HEK293 (cell line): Measurements from ENCODE around the gene CRY2.

Experiments used
- CTCF ChIA-PET: fragments of 350-600 bp; formaldehyde crosslinking; extraction: SDS; loops from one replicate; lab custom pipeline; 2021; ENCODE audit warnings: antibody characterized with exemption; lab: Yijun Ruan, JAX
- POLR2A ChIA-PET: fragments of 300-600 bp; formaldehyde crosslinking; extraction: SDS; loops from one replicate; lab custom pipeline; 2020; ENCODE audit warnings: antibody characterized with exemption, inconsistent platforms; lab: Yijun Ruan, JAX
- H3K27ac ChIP-seq: fragments of 200-500 bp; sonication (Bioruptor generic); 2 replicates; pipeline ENCODE4 v1.5.1; 2014; ENCODE audit warnings: low read depth, low read length, control low read depth, inconsistent platforms; ENCODE audit errors: extremely low read depth
- H3K36me3 ChIP-seq, 2 experiments: fragments of 200-500 bp in 1 of 2; sonication (Bioruptor generic) in 1 of 2; 1 replicate in 1 of 2; 2 replicates in 1 of 2; pipeline ENCODE4 v1.5.1; 2014 to 2017; ENCODE audit warnings: inconsistent platforms in 2 of 2, low read length in 2 of 2; ENCODE audit not compliant: control insufficient read depth in 2 of 2, insufficient read depth in 1 of 2
- H3K4me1 ChIP-seq: fragments of 200-500 bp; sonication (Bioruptor generic); 2 replicates; pipeline ENCODE4 v1.5.1; 2014; ENCODE audit warnings: mild to moderate bottlenecking, low read length, inconsistent platforms; ENCODE audit not compliant: control insufficient read depth, insufficient read depth
- H3K4me3 ChIP-seq: 2 replicates; pipeline ENCODE4 v1.5.1; 2011; ENCODE audit warnings: low read depth, mild to moderate bottlenecking, control low read depth, low read length, moderate library complexity
- H3K9me3 ChIP-seq: fragments of 200-500 bp; sonication (Bioruptor generic); 2 replicates; pipeline ENCODE4 v1.5.1; 2014; ENCODE audit warnings: low read depth, low read length, inconsistent platforms; ENCODE audit not compliant: control insufficient read depth, insufficient read depth
- AEBP2 ChIP-seq: fragments of 450-650 bp; formaldehyde crosslinking; IDR thresholded peaks from 2 replicates; pipeline ENCODE4 v1.5.1; 2016; ENCODE audit warnings: missing biosample characterization, missing genetic modification characterization, borderline replicate concordance
- BCL11B ChIP-seq: fragments of 450-650 bp; formaldehyde crosslinking; IDR thresholded peaks from 2 replicates; pipeline ENCODE4 v1.5.1; 2016; ENCODE audit warnings: low read depth, missing biosample characterization, missing genetic modification characterization
- GLI2 ChIP-seq: fragments of 450-650 bp; formaldehyde crosslinking; IDR thresholded peaks from 2 replicates; pipeline ENCODE4; 2017; ENCODE audit warnings: missing biosample characterization, missing genetic modification characterization, low read depth, borderline replicate concordance
- IKZF3 ChIP-seq: fragments of 450-650 bp; IDR thresholded peaks from 2 replicates; pipeline ENCODE4 v1.5.0; 2018; ENCODE audit warnings: missing biosample characterization, mild to moderate bottlenecking, missing genetic modification characterization, moderate library complexity
- KLF10 ChIP-seq: fragments of 450-650 bp; IDR thresholded peaks from 2 replicates; pipeline ENCODE4 v1.5.1; 2018; ENCODE audit warnings: missing biosample characterization, mild to moderate bottlenecking, missing genetic modification characterization
- KLF16 ChIP-seq: fragments of 450-650 bp; formaldehyde crosslinking; IDR thresholded peaks from 2 replicates; pipeline ENCODE4 v1.5.1; 2017; ENCODE audit warnings: missing biosample characterization, missing genetic modification characterization
- KLF8 ChIP-seq: fragments of 450-650 bp; formaldehyde crosslinking; IDR thresholded peaks from 2 replicates; pipeline ENCODE4 v1.5.1; 2016; ENCODE audit warnings: missing biosample characterization, missing genetic modification characterization
- MEIS1 ChIP-seq: sonication (generic); formaldehyde crosslinking; IDR thresholded peaks from 2 replicates; pipeline ENCODE4 v1.8.1; 2022; ENCODE audit warnings: missing genetic modification reagents, mild to moderate bottlenecking, borderline replicate concordance
- OSR2 ChIP-seq: fragments of 450-650 bp; formaldehyde crosslinking; IDR thresholded peaks from 2 replicates; pipeline ENCODE4 v1.5.1; 2016; ENCODE audit warnings: missing biosample characterization, missing genetic modification characterization
- PATZ1 ChIP-seq: fragments of 450-650 bp; formaldehyde crosslinking; IDR thresholded peaks from 2 replicates; pipeline ENCODE4 v1.5.1; 2016; ENCODE audit warnings: missing biosample characterization, missing genetic modification characterization
- PRDM6 ChIP-seq: fragments of 450-650 bp; formaldehyde crosslinking; IDR thresholded peaks from 2 replicates; pipeline ENCODE4 v1.5.1; 2017; ENCODE audit warnings: missing biosample characterization, missing genetic modification characterization
- SETDB1 ChIP-seq: IDR thresholded peaks from one replicate; pipeline ENCODE4 v1.6.1; 2017; ENCODE audit warnings: mild to moderate bottlenecking, low read length, moderate library complexity, mixed read lengths; ENCODE audit not compliant: insufficient read length
- SP2 ChIP-seq: fragments of 450-650 bp; formaldehyde crosslinking; IDR thresholded peaks from 2 replicates; pipeline ENCODE4 v1.5.1; 2016; ENCODE audit warnings: missing biosample characterization, missing genetic modification characterization
- TCF7L2 ChIP-seq: IDR thresholded peaks from 2 replicates; pipeline ENCODE4 v1.6.1; 2011; ENCODE audit warnings: low read depth, mild to moderate bottlenecking, inconsistent platforms, low read length, moderate library complexity, borderline replicate concordance
- ZBTB48 ChIP-seq: fragments of 450-650 bp; formaldehyde crosslinking; IDR thresholded peaks from 2 replicates; pipeline ENCODE4 v1.5.1; 2016; ENCODE audit warnings: missing biosample characterization, missing genetic modification characterization
- ZFP37 ChIP-seq: fragments of 450-650 bp; formaldehyde crosslinking; IDR thresholded peaks from 2 replicates; pipeline ENCODE4 v1.5.1; 2016; ENCODE audit warnings: missing biosample characterization, missing genetic modification characterization
- ZFP41 ChIP-seq: fragments of 450-650 bp; formaldehyde crosslinking; IDR thresholded peaks from 2 replicates; pipeline ENCODE4 v1.5.1; 2016; ENCODE audit warnings: missing biosample characterization, missing genetic modification characterization, borderline replicate concordance
- ZNF138 ChIP-seq: fragments of 450-650 bp; formaldehyde crosslinking; IDR thresholded peaks from 2 replicates; pipeline ENCODE4 v1.5.1; 2016; ENCODE audit warnings: missing biosample characterization, missing genetic modification characterization, borderline replicate concordance
- ZNF324 ChIP-seq: fragments of 450-650 bp; formaldehyde crosslinking; IDR thresholded peaks from 2 replicates; pipeline ENCODE4 v1.5.1; 2016; ENCODE audit warnings: missing biosample characterization, missing genetic modification characterization
- ZNF335 ChIP-seq: fragments of 450-650 bp; formaldehyde crosslinking; conservative IDR thresholded peaks from 2 replicates; pipeline ENCODE4 v1.5.1; 2016; ENCODE audit warnings: missing biosample characterization, missing genetic modification characterization
- ZNF404 ChIP-seq: fragments of 450-650 bp; formaldehyde crosslinking; IDR thresholded peaks from 2 replicates; pipeline ENCODE4 v1.5.1; 2017; ENCODE audit warnings: missing biosample characterization, missing genetic modification characterization
- ZNF473 ChIP-seq: fragments of 450-650 bp; formaldehyde crosslinking; IDR thresholded peaks from 2 replicates; pipeline ENCODE4 v1.5.1; 2017; ENCODE audit warnings: missing biosample characterization, missing genetic modification characterization
- ZNF488 ChIP-seq: fragments of 450-650 bp; formaldehyde crosslinking; IDR thresholded peaks from 2 replicates; pipeline ENCODE4 v1.5.1; 2016; ENCODE audit warnings: missing biosample characterization, missing genetic modification characterization
- ZNF585B ChIP-seq: fragments of 450-650 bp; formaldehyde crosslinking; IDR thresholded peaks from 2 replicates; pipeline ENCODE4 v1.5.1; 2016; ENCODE audit warnings: missing biosample characterization, missing genetic modification characterization
- ZNF664 ChIP-seq: fragments of 450-650 bp; formaldehyde crosslinking; IDR thresholded peaks from 2 replicates; pipeline ENCODE4 v1.5.1; 2016; ENCODE audit warnings: missing biosample characterization, missing genetic modification characterization
- ZNF670 ChIP-seq: fragments of 450-650 bp; formaldehyde crosslinking; IDR thresholded peaks from 2 replicates; pipeline ENCODE4 v1.5.1; 2016; ENCODE audit warnings: missing biosample characterization, missing genetic modification characterization, low read depth
- ZNF677 ChIP-seq: fragments of 450-650 bp; IDR thresholded peaks from 2 replicates; pipeline ENCODE4 v1.5.0; 2018; ENCODE audit warnings: missing biosample characterization, mild to moderate bottlenecking, missing genetic modification characterization, moderate library complexity
- ZNF776 ChIP-seq: fragments of 450-650 bp; formaldehyde crosslinking; IDR thresholded peaks from 2 replicates; pipeline ENCODE4 v1.5.0; 2017; ENCODE audit warnings: missing biosample characterization, missing genetic modification characterization, borderline replicate concordance

Gene CRY2

GRCh38 chr11:45917623-45918330 lies 70.5 kb downstream of the CRY2 start, which contains the start of gene PEX16 (continued):
- TF ChIP-seq MEIS1 (CRISPR knock-in tag) (no peak), SP2 (tag by site-specific recombination) (peak; percentile 94), ZFP41 (tag by site-specific recombination) (no peak), ZNF335 (tag by site-specific recombination) (peak; percentile 46), ZNF664 (tag by site-specific recombination) (no peak), ZNF670 (no peak), ZNF585B (tag by site-specific recombination) (no peak), ZNF404 (no peak), BCL11B (peak; percentile 50; the same call in 1 of the 2 replicates), PRDM6 (tag by site-specific recombination) (no peak), SETDB1 (no peak)

GRCh38 chr11:45918331-45918941 lies 71.2 kb downstream of the CRY2 start:
- ChIA-PET POLR2A (interaction anchor here (0.6 to 2.1 kb wide), 17 partner anchors 10 to 1272 kb away, joined by 3 to 10 read pairs (median 4); partner anchors contain the start of genes CRY2, FREY1 and PHF21A), CTCF (interaction anchor here (0.6 to 1.5 kb wide), 7 partner anchors 10 to 461 kb away, joined by 3 to 6 read pairs (median 3); no protein-coding TSS in a partner anchor)
- H3K9me3 ChIP-seq: no peaks in the 10 kb centered on the region
- H3K27ac ChIP-seq: peak overlapping the region; percentile 46; the same call in 1 of the 2 replicates
- no peaks in the 10 kb centered on the region; the same call in 1 of the 2 replicates for H3K4me1 ChIP-seq
- H3K36me3 ChIP-seq: peaks cover 0 to 29% of the 10 kb centered on the region in 2 experiments; a peak in 1 of 3 replicates
- H3K4me3 ChIP-seq: peak overlapping the region; percentile 96
- TF ChIP-seq PRDM6 (tag by site-specific recombination) (no peak), ZBTB48 (tag by site-specific recombination) (0 out of 2 replicates have a peak, but pooled peaks have one; percentile 56), PATZ1 (tag by site-specific recombination) (0 out of 2 replicates have a peak, but pooled peaks have one; percentile 48), OSR2 (tag by site-specific recombination) (no peak), KLF8 (tag by site-specific recombination) (peak; percentile 45; the same call in 1 of the 2 replicates), KLF16 (tag by site-specific recombination) (no peak), KLF10 (tag by site-specific recombination) (peak; percentile 93), IKZF3 (peak; percentile 94), ZNF335 (tag by site-specific recombination) (peak; percentile 25), AEBP2 (tag by site-specific recombination) (no peak), ZFP37 (tag by site-specific recombination) (no peak), ZNF473 (no peak), BCL11B (no peak), ZNF138 (no peak), ZNF324 (tag by site-specific recombination) (no peak), TCF7L2 (no peak), ZNF488 (tag by site-specific recombination) (no peak), GLI2 (no peak), ZNF776 (tag by site-specific recombination) (no peak), ZNF677 (tag by site-specific recombination) (no peak), SP2 (tag by site-specific recombination) (peak; percentile 83)
